H1 (cell line): ENCODE data around the gene MAP2K1. TPM values are rescaled to one million over a fixed set of nuclear protein-coding genes. Genes with fewer than 3 reads are reported as not detected.

Experiments
- BACH1 ChIP-seq: IDR thresholded peaks from 2 replicates; pipeline ENCODE4 v1.6.1; 2012; ENCODE audit warnings: low read length, improper control_type of control experiment
- CBX5 ChIP-seq: fragments of 300-800, 300-1000 bp; sonication (generic); IDR thresholded peaks from 2 replicates; pipeline ENCODE4 v1.7.1; 2016; ENCODE audit warnings: antibody characterized with exemption, low read length, low read depth
- CEBPB ChIP-seq: IDR thresholded peaks from 2 replicates; pipeline ENCODE4 v1.6.1; 2012; ENCODE audit warnings: low read depth, low read length
- CTCF ChIP-seq, 3 experiments: IDR thresholded peaks; 1 replicate in 2 of 3; 2 replicates in 1 of 3; pipeline versions ENCODE4 v1.5.1 to v1.6.1; 2011; ENCODE audit warnings: low read length in 3 of 3, mild to moderate bottlenecking in 3 of 3, inconsistent platforms in 2 of 3, low read depth in 1 of 3, moderate library complexity in 1 of 3; ENCODE audit not compliant: insufficient read depth in 1 of 3; ENCODE audit errors: control extremely low read depth in 1 of 3
- EZH2 ChIP-seq: fragments of 200-600 bp; sonication (generic); IDR thresholded peaks from 2 replicates; pipeline ENCODE4 v1.7.1; 2012; ENCODE audit warnings: low read depth, mild to moderate bottlenecking, moderate library complexity, low read length, inconsistent platforms; ENCODE audit not compliant: severe bottlenecking
- KDM4A ChIP-seq: IDR thresholded peaks from one replicate; pipeline ENCODE4 v1.7.1; 2012; ENCODE audit warnings: low read depth, mild to moderate bottlenecking, moderate library complexity, low read length, inconsistent platforms; ENCODE audit not compliant: severe bottlenecking
- PHF8 ChIP-seq: fragments of 200-600 bp; sonication (generic); conservative IDR thresholded peaks from 2 replicates; pipeline ENCODE4 v1.7.1; 2012; ENCODE audit warnings: low read depth, mild to moderate bottlenecking, inconsistent platforms, low read length, moderate library complexity
- POU5F1 ChIP-seq: IDR thresholded peaks from 2 replicates; pipeline ENCODE4 v1.6.1; 2011; ENCODE audit warnings: low read depth, mild to moderate bottlenecking, low read length, moderate library complexity
- TAF7 ChIP-seq: optimal IDR thresholded peaks from 2 replicates; pipeline ENCODE3; 2011; ENCODE audit warnings: low read depth, mild to moderate bottlenecking, inconsistent platforms, low read length, moderate library complexity, borderline replicate concordance
- TBP ChIP-seq: IDR thresholded peaks from 2 replicates; pipeline ENCODE4 v1.6.1; 2011; ENCODE audit warnings: low read depth, low read length, improper control_type of control experiment
- USF2 ChIP-seq: IDR thresholded peaks from 2 replicates; pipeline ENCODE4 v1.6.1; 2011; ENCODE audit warnings: low read length, improper control_type of control experiment
- polyA plus RNA-seq, 7 experiments: library from polyadenylated mRNA; depleted of rRNA in 3 of 7; stranded (reverse) in 5 of 7; unstranded in 2 of 7; fragments of >200 nt in 5 of 7; fragments of 200-250 nt in 2 of 7; gene quantifications; 1 replicate in 5 of 7; 2 replicates in 1 of 7; 4 replicates in 1 of 7; pipeline versions ENCODE4 v1.2.1 to v1.2.3, GENCODE V29; 2011 to 2013; ENCODE audit warnings: missing spikeins in 2 of 7, mixed read lengths in 2 of 7
- total RNA-seq: library from RNA; stranded (reverse); fragmentation: NEBNext Ultra II Directional; extraction: Animal tissue kit (Norgen Biotek cat#: 25700); gene quantifications from 2 replicates; pipeline ENCODE4 v1.2.1, GENCODE V29; 2021
- TF ChIP-seq, protein P1 (sequence below): IDR thresholded peaks from 2 replicates; pipeline ENCODE4 v1.6.1; 2012; ENCODE audit warnings: inconsistent platforms

MAP2K1 gene
- total and polyA plus RNA-seq, 2 of the 8 experiments (the other 6 are each of a cell fraction or from before 2014, with no cell fraction given): 54.7 to 78.2 TPM

- TF ChIP-seq EZH2: no peak
- no peak for TF ChIP-seq USF2
- TF ChIP-seq, protein P1, sequence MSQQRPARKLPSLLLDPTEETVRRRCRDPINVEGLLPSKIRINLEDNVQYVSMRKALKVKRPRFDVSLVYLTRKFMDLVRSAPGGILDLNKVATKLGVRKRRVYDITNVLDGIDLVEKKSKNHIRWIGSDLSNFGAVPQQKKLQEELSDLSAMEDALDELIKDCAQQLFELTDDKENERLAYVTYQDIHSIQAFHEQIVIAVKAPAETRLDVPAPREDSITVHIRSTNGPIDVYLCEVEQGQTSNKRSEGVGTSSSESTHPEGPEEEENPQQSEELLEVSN: peak; percentile 72; the same call in 1 of the 2 replicates
- TF ChIP-seq CBX5: no peak
- TF ChIP-seq TAF7: no peak
- no peak for TF ChIP-seq CTCF (IDR thresholded peaks at IDR 0.05; ENCODE audit: control extremely low read depth in 1 of 3, insufficient read depth in 1 of 3, low read depth in 1 of 3, low read length in 3 of 3)
- TF ChIP-seq POU5F1: no peak
- TF ChIP-seq KDM4A: no peak
- TF ChIP-seq TBP: peak; percentile 41; the same call in 1 of the 2 replicates
- no peak for TF ChIP-seq PHF8
- no peak for TF ChIP-seq BACH1
- TF ChIP-seq CEBPB: no peak
- TF ChIP-seq, all 59 proteins: peak for 7
Observed at GRCh38 chr15:66474135-66474534, 87.4 kb downstream of the MAP2K1 start (continued).
